ENCODE data around the gene MYCN. TPM values are rescaled to one million over a fixed set of nuclear protein-coding genes. Genes with fewer than 3 reads are reported as not detected.

The MYCN gene
- total RNA-seq, 4 donors from 2014 or later, result 0.48 to 7.0 (median 0.82) TPM; not detected in 1

DNA sequence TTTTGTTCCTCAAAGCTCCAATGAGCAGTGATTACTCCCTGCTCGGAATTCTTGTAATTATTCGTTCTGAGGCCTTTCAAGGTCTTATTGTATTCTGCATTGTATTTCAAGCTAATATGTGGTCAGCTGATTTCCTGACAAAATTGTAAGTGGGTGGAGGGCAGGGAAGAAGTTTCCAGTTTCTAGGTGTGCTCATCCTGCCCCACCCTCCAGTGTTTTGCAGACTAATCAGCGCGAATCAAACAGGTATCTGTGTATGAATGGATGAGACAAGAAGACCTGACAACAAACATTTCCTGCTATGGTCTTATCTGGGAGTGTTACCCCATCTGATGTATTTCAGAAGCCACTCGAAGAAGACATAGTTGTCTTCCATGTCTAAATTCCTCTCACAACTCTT is 35.3 kb downstream of the MYCN start:
- no peak for DNase-seq
- Histone ChIP-seq H3K36me3 (no peaks in the 10 kb centered on the region), H3K4me3 (no peak overlapping the region), H3K27me3 (no peaks in the 10 kb centered on the region), H3K9me3 (no peaks in the 10 kb centered on the region), H3K4me1 (no peaks in the 10 kb centered on the region), H3K27ac (no peak overlapping the region)
- TF ChIP-seq POLR2AphosphoS5 (IDR thresholded peaks at IDR 0.05) (no peak), POLR2A (IDR thresholded peaks at IDR 0.05) (no peak), EP300 (IDR thresholded peaks at IDR 0.05; ENCODE audit: low read depth) (no peak)
- TF ChIP-seq, protein P1, sequence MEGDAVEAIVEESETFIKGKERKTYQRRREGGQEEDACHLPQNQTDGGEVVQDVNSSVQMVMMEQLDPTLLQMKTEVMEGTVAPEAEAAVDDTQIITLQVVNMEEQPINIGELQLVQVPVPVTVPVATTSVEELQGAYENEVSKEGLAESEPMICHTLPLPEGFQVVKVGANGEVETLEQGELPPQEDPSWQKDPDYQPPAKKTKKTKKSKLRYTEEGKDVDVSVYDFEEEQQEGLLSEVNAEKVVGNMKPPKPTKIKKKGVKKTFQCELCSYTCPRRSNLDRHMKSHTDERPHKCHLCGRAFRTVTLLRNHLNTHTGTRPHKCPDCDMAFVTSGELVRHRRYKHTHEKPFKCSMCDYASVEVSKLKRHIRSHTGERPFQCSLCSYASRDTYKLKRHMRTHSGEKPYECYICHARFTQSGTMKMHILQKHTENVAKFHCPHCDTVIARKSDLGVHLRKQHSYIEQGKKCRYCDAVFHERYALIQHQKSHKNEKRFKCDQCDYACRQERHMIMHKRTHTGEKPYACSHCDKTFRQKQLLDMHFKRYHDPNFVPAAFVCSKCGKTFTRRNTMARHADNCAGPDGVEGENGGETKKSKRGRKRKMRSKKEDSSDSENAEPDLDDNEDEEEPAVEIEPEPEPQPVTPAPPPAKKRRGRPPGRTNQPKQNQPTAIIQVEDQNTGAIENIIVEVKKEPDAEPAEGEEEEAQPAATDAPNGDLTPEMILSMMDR (IDR thresholded peaks at IDR 0.05), result no peak
- in situ Hi-C loops (cut with MboI; ENCODE audit: low pct_ligation_motif_present in 1 of 4, low pct_unique_long_range_greater_than_20kb in 1 of 4, low sequenced_read_pairs in 3 of 4), result no loop called here
- intact Hi-C loops (cut with DNase I; ENCODE audit: low total_unique reads), result no loop called here
- WGBS, 2 donors (ENCODE audit: low coverage in 1 of 2), result 91 to 94% methylated on average over 2 to 5 of the region's 5 CpGs

DNA sequence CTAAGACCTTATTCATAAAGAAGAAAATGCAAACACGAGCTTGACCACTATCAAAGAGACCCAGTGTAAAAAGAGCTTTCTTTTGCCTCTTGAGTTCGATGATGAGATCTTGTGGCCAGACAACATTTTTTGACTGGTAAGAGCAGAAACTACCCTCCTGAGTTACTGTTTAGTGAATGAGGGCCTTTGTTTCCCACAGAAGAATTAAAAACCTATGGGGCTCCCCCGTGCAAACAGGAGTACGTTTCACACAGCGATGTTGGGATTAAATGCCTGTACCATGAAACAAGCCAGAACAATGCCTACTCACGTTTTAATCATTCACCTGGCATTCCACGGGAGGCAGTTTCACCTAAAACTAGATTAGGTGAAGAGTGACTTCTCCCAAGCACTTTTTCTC is 36.0 kb downstream of the MYCN start:
- no peak for TF ChIP-seq POLR2AphosphoS5 (IDR thresholded peaks at IDR 0.05)
- no peak for TF ChIP-seq POLR2A (IDR thresholded peaks at IDR 0.05)
- TF ChIP-seq, protein P1 (IDR thresholded peaks at IDR 0.05), result no peak
- no peak for TF ChIP-seq EP300 (IDR thresholded peaks at IDR 0.05; ENCODE audit: low read depth)
- H3K9me3 ChIP-seq, result no peaks in the 10 kb centered on the region
- intact Hi-C loops (cut with DNase I; ENCODE audit: low total_unique reads), result no loop called here
- no peak for DNase-seq
- in situ Hi-C loops (cut with MboI; ENCODE audit: low pct_ligation_motif_present in 1 of 4, low pct_unique_long_range_greater_than_20kb in 1 of 4, low sequenced_read_pairs in 3 of 4), result no loop called here
- no peaks in the 10 kb centered on the region for H3K27me3 ChIP-seq
- WGBS, 2 donors (ENCODE audit: low coverage in 1 of 2), result 85 to 90% methylated on average over 7 of the region's 7 CpGs
- H3K4me1 ChIP-seq, result no peaks in the 10 kb centered on the region
- H3K4me3 ChIP-seq, result no peak overlapping the region
- H3K27ac ChIP-seq, result no peak overlapping the region
- no peaks in the 10 kb centered on the region for H3K36me3 ChIP-seq

DNA sequence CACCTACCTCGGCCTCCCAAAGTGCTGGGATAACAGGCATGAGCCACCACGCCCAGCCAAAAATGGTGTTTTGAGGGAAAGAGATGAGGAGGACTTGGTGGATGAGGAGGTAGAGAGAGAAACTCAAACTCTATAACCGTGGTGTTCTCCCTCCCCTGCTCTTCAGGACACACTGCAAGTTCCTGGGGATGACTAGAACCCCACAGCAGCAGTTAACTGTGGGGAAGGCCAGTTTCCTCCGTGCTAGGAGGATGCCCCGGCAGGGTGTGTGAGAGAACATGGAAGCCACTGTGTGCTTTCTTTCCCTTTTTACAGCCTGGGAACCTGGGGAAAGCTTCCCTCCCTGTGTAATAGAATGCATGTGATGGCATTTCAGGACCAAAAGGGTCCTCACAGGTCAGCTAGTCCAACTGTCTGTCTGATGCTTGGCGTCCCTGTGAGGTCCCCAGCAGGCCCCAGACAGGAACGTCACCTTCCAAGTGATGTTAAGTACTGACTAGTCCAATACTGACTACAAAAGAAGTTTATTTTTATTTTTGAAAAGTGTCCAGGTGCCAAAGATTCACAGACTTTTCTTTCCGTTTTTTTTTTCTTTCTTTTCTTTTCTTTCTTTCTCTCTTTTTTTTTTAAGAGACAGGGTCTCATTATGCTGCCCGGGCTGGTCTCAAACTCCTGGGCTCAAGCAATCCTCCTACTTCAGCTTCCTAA is 38.9 kb downstream of the MYCN start:
- intact Hi-C loops (cut with DNase I; ENCODE audit: low total_unique reads) (no loop called here), in situ Hi-C loops (cut with MboI; ENCODE audit: low pct_ligation_motif_present in 1 of 4, low pct_unique_long_range_greater_than_20kb in 1 of 4, low sequenced_read_pairs in 3 of 4) (no loop called here)
- Histone ChIP-seq H3K27ac (no peak overlapping the region), H3K36me3 (no peaks in the 10 kb centered on the region), H3K4me3 (no peak overlapping the region), H3K27me3 (no peaks in the 10 kb centered on the region), H3K4me1 (no peaks in the 10 kb centered on the region), H3K9me3 (no peaks in the 10 kb centered on the region)
- WGBS, 2 donors (ENCODE audit: low coverage in 1 of 2), result 71 to 76% methylated on average over 4 to 9 of the region's 9 CpGs
- no peak for DNase-seq
- TF ChIP-seq POLR2A (IDR thresholded peaks at IDR 0.05) (no peak), EP300 (IDR thresholded peaks at IDR 0.05; ENCODE audit: low read depth) (no peak), POLR2AphosphoS5 (IDR thresholded peaks at IDR 0.05) (no peak)
- TF ChIP-seq, protein P1 (IDR thresholded peaks at IDR 0.05), result no peak

DNA sequence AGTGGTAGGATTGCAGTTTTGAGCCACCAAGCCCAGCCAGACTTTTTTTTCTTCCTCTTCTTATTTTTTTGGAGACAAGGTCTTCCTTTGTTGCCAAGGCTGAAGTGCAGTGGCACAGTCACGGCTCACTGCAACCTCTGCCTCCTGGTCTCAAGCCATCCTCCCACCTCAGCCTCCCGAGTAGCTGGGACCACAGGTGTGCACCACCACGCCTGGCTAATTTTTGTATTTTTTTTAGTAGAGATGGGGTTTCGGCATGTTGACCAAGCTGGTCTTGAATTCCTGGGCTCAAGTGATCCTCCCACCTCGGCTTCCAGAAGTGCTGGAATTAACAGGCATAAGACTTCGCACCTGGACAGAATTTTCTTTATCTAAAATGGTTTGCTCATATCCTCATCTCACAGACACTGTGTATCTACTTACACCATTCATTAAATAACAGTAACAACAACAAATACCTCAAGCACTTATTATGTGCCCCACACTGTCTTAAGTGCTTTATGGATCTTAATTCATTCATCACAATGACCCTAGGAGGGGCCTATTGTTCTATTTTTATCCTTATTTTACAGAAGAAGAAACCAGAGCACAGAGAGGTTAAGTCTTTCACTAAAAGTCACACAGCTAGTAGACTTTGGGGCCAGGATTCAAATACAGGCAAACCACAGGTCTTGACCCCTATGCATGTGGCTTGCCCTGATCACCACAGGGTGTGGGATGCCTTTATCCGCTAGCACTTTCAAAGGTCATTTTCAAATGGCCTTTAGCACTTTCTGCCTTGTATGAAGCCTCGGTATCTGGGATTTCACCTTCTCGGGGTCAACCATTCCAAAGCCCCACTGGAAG is 39.6 kb downstream of the MYCN start:
- H3K27me3 ChIP-seq, result no peaks in the 10 kb centered on the region
- H3K27ac ChIP-seq, result no peak overlapping the region
- no peak for DNase-seq
- TF ChIP-seq POLR2A (IDR thresholded peaks at IDR 0.05), result no peak
- no peak for TF ChIP-seq EP300 (IDR thresholded peaks at IDR 0.05; ENCODE audit: low read depth)
- TF ChIP-seq, protein P1 (IDR thresholded peaks at IDR 0.05), result no peak
- TF ChIP-seq POLR2AphosphoS5 (IDR thresholded peaks at IDR 0.05), result no peak
- no peak overlapping the region for H3K4me3 ChIP-seq
- H3K9me3 ChIP-seq, result no peaks in the 10 kb centered on the region
- no peaks in the 10 kb centered on the region for H3K4me1 ChIP-seq
- no peaks in the 10 kb centered on the region for H3K36me3 ChIP-seq
- in situ Hi-C loops (cut with MboI; ENCODE audit: low pct_ligation_motif_present in 1 of 4, low pct_unique_long_range_greater_than_20kb in 1 of 4, low sequenced_read_pairs in 3 of 4) (no loop called here), intact Hi-C loops (cut with DNase I; ENCODE audit: low total_unique reads) (no loop called here)
- WGBS, 2 donors (ENCODE audit: low coverage in 1 of 2), result 84 to 93% methylated on average over 6 to 9 of the region's 9 CpGs

Data from transverse colon (tissue), 4 donors.